IMR-90 (cell line): ENCODE results near the gene CHRFAM7A.
"Not testable (repeated sequence)": the region's sequence is repeated elsewhere in the genome, so short reads cannot be mapped to it uniquely, and the experiment has no call there.

Experiments used
- CTCF ChIP-seq: conservative IDR thresholded peaks from 2 replicates; pipeline ENCODE4 v1.5.1; 2012; ENCODE audit warnings: mild to moderate bottlenecking, low read depth, low read length, improper control_type of control experiment
- MXI1 ChIP-seq: IDR thresholded peaks from 2 replicates; pipeline ENCODE4 v1.6.1; 2012; ENCODE audit warnings: low read depth, mild to moderate bottlenecking, low read length, moderate library complexity, borderline replicate concordance
- POLR2A ChIP-seq: IDR thresholded peaks from 2 replicates; pipeline ENCODE4 v1.6.1; 2012; ENCODE audit warnings: mild to moderate bottlenecking, low read depth, low read length
- RAD21 ChIP-seq: IDR thresholded peaks from 2 replicates; pipeline ENCODE4 v1.6.1; 2012; ENCODE audit warnings: low read length, improper control_type of control experiment
- RCOR1 ChIP-seq: IDR thresholded peaks from 2 replicates; pipeline ENCODE4 v1.6.1; 2012; ENCODE audit warnings: mild to moderate bottlenecking, low read length, improper control_type of control experiment; ENCODE audit not compliant: insufficient replicate concordance
- RFX5 ChIP-seq: IDR thresholded peaks from 2 replicates; pipeline ENCODE4 v1.8.0; 2012; ENCODE audit warnings: low read depth, mild to moderate bottlenecking, low read length, moderate library complexity
- USF2 ChIP-seq: fragments of 150-350 bp; IDR thresholded peaks from 2 replicates; pipeline ENCODE4 v1.6.1; 2017; ENCODE audit warnings: mild to moderate bottlenecking, antibody characterized with exemption, low read length, low read depth

GRCh38 chr15:30315704-30316103 is 77.6 kb downstream of the CHRFAM7A start:
- not testable (repeated sequence) for TF ChIP-seq CTCF, MXI1, RAD21, RFX5, USF2, POLR2A, RCOR1
